HG03442 (cell line): Measurements from ENCODE around the gene ALG14.
"Not testable (repeated sequence)": the region's sequence is repeated elsewhere in the genome, so short reads cannot be mapped to it uniquely, and the experiment has no call there.

Experiments used
- ATAC-seq: cut with Tn5 transposase; IDR thresholded peaks from one replicate; pipeline ENCODE4 v1.9.1; 2021; ENCODE audit warnings: mild to moderate bottlenecking, moderate library complexity; ENCODE audit not compliant: unreplicated experiment

The ALG14 gene

DNA sequence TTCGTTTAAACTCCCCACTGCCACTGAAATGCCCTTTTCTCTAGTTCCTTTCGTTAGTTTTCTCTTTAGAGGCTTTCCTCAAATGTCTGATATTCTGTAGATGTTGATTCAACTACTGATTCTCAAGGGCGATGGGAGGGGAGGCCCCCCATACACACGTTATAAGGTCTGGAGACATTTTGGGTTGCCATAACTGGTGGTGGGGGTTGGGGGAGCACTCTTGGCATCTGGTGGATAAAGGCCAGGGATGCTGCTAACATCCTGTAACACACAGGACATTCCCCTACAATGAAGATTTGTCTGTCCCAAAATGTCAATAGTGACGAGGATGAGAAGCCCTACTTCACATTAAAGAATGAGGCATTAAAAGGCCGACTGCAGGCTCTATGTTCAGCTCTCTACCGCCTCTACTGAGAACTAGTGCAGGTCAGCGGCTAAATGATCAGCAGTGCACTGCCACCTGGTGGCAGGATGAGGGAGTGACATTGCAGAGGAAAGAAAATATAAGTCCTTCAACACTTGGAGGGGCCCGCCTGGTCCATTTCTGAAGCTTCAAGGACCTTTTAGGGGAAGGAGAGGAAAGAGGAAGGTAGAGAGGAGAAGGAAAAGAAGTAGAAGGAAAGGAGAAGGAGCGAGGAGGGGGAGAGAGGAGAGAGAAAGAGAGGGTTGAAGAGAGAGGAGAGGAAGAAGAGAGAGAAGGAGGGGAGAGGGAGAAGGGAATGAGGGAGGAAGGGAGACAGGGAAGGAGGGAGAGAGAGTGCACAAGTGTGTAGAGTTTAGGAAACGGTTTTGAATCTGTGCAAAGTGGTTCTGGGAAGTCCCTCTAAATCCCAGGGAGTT lies 29.4 kb downstream of the ALG14 start:
- ATAC-seq = peak; percentile 92

DNA sequence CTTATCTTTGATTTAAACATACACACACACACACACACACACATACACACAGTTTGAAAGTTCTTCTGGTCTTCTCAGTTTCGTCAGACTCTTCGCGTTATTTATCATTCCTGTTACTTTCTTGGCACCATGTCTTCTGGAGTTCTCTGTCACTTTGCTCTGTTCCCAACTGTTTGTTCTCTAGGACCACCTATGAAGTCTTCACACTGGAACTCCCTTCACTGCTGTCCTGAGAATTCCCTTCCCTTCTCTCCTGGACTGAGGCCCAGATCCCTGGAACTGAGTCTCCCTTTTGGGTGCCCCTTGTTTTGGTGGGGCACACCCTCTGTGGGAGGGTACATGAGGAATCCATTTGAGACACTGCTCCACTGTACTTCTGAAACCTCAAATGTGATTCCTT lies 30.5 kb downstream of the ALG14 start:
- no peak for ATAC-seq

DNA sequence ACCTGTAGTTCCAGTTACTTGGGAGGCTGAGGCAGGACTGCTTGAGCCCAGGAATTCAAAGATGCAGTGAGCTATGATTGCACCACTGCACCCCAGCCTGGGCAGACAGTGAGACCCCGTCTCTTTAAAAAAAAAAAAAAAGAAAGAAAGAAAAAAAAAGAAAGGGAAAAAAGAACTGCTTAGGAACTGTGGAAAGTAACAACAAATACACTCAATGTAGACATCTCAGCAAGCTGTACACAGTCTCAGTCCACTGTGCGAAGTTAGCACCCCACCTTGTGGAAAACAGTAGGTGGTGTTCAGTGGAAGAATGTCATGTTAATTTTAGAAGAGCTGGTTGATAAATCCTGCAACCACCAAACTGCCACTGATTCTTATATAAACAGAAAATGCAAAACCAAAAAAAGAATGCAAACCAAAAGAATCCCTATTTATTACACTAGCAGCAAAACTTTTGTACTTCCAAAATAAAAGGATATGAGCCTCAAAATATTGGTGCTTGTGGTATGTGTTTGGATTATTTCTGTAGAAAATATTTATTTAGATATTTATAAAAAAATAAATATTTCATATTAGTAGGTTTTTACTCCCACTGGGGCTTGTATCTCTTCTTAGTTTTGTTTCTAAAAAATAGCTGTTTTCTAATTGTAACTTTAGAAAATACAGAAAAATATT lies 31.1 kb downstream of the ALG14 start:
- ATAC-seq = peak; percentile 67

DNA sequence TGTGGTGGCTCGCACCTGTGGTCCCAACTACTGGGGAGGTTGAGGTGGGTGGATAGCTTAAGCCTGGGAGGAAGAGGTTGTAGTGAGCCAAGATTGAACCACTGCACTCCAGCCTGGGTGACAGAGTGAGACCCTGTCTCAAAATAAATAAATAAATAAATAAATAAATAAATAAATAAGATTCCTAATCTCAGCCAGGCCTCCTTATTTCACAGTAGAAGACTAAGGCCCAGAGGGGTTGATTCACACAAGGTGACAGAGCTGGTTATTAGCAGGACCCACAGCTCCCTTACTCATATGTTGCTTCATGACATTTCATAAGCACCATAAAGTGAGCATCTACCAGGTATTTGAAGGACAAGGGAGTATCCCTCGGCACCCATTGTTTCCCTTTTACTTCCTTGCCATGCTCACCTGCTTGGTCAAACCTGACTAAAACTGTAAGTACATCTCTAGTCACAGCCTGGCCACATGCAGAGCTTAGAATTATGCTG lies 32.7 kb downstream of the ALG14 start:
- no peak for ATAC-seq

DNA sequence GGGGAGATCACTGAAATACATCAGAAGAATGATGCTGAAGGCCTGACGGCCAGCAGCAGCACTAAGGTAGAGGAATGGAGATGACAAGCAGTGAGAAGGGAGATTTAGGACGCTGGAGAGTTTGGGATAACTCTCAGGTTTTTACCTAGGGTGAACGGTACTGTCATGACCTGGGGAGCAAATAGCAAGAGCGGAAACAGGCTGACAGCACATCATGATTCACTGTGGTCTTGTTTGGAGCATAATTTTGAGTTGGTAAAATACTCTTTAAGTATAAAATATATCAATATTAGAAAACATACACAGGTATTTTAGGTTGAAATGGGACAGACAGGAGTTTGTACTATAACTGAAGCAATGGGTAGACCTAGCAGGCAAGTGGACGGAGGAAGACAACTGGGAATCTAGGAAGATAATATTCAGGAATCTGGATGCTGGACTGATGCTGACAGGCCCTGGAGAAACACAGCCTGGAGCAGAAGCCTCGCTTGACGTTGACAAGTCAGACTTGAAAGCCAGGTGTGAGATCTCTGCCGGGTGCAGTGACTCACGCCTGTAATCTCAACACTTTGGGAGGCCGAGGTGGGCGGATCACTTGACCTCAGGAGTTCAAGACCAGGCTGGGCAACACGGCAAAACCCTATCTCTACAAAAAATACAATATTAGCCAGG lies 33.3 kb downstream of the ALG14 start:
- no peak for ATAC-seq

DNA sequence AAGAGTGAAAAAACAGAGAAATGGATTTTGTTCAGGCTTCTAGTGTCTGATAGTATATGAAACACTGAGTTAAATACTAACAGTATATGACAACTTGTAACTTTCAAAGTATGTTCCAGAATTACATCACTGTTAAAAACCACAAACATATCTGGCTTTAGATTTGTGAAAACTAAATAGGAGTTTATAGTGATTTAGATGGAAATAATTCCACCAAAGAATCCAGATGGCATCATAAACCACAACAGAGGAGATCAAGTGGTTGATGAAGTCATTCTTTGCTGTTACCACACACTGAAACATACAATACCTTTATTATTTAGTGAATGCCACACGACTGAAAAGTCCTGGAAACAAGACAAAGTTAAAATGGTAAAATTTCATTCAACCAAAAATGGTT lies 37.2 kb downstream of the ALG14 start:
- no peak for ATAC-seq

DNA sequence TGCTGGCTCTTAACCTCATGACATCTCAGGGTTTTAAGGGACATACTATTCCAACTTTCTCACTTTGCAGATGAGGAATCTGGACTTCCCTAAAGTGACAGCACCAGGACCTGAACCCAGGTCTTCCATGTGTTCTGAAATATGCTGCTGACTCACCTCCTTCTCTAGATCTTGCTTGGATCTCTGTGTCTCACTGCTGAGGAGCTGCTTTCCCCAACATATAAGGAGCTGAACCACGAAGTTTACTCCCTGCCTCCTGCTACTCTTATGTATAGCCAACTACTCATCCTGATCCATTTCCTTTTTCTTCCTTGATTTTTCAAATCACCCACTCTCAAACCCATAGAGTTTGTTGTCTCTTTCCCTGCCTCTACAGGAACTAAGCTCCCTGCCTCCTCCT lies 38.2 kb downstream of the ALG14 start:
- ATAC-seq = no peak

DNA sequence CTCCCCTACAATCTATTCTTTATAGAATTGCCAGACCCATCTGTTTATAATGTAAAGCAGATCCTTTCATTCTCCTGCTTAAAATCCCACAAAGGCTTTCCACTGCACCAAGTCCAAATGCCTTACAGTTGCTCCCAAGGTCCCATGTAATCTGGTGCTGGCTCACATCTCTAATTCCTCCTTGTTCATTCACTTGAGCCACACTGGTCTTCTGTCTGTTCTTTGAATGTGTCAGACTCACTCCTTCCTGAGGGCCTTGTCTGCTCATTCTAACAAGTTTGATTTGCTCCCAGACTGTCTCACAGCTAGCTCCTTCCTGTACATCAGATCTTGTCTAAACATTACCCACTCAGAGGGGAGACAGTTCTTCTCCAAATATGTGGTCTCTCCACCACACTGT lies 38.9 kb downstream of the ALG14 start:
- no peak for ATAC-seq

DNA sequence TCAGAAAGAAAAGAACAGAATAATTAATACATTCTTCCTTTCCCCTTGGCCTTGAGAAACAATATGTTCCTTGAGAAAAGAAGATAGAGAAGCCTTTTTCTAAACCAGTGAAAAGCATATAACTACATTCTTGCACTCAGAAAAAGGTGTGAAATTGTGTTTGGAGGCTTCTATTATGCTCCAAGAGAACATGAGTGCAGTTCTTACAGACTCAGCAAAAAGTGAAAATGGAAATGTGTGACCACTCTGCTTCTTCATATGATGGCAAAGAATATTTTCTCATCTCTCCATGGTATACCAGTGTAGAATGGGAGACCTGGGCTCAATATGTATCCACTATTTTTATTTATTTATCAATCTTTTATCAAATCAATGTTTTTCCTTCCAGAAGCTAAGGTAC lies 43.2 kb downstream of the ALG14 start:
- no peak for ATAC-seq

DNA sequence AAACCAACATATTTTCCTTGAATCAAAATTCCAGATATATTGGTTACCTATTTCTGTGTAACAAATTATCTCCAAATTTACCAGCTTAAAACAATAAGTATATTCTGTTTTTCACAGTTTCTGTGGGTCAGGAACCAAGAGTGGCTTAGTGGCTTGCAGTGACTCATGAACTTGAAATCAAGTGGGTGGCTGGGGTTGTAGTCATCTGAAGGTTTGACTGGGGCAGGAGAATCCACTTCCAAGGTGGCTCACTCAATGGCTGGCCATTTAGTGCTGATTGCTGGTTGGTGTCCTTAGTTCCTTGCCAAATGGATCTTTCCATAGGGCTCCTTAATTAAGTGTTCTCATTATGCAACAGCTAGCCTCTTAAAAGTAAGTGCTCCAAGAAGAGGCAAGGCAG lies 43.8 kb downstream of the ALG14 start:
- no peak for ATAC-seq

DNA sequence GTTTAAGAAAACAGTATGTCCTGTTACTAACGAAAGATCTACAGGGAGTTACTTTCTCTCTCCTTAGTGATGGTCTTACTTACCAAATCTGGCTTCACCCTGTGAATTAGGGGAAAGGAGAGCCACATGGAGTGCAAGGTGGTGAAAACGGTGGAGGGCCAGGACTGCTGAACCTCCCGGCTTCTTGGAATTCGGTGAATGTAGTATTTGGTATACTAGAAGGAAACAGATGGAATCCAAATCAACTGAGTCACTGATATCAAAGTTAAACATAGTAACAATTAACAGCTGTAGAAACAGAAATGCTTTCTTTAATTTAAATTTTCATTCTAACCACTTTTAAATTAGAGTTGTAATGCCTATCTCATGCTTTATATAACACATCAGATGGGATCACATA lies 45.7 kb downstream of the ALG14 start:
- no peak for ATAC-seq

DNA sequence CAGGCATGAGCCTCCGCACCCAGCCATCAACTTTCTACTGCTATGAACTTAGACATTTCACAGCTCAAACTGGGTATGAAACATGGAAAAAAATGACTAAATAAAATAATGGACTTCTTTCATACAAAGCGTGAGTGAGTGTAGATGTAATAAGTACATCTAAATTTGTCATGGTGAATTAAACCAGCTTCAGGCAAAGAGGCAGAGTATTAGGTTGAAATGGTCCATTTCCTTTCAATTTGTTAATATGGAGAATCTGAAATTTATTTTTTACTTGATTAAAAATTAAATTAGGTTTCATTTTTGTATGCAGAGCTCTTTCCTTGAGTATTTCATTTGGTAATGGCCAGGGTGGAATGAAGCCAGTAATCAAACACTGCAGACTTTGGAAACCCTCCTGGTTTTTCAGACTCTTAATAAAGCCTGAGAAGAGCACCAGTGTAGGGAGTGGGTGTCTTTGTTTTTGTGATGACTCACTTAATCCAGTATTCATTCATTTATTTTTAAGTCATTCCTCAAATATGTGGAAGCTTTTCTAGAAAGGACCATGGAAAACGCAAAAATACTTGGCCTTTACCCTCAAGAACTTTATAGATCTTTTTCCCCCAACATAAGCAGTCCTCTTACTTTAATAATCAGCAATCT lies 49.2 kb downstream of the ALG14 start:
- no peak for ATAC-seq

DNA sequence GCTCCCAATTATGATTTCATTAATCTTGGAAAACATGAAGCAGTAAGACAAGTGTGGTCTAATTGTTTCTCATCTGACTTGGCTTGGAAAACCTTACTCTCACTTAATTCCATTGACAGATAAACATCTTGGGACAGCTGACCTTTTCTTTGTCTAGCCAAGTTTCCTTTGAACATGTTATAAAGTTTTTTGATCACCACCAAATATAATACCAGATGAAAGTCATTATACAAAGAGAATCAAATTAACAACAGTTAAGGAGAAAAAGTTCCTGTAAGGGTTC lies 50.2 kb downstream of the ALG14 start:
- ATAC-seq = no peak

DNA sequence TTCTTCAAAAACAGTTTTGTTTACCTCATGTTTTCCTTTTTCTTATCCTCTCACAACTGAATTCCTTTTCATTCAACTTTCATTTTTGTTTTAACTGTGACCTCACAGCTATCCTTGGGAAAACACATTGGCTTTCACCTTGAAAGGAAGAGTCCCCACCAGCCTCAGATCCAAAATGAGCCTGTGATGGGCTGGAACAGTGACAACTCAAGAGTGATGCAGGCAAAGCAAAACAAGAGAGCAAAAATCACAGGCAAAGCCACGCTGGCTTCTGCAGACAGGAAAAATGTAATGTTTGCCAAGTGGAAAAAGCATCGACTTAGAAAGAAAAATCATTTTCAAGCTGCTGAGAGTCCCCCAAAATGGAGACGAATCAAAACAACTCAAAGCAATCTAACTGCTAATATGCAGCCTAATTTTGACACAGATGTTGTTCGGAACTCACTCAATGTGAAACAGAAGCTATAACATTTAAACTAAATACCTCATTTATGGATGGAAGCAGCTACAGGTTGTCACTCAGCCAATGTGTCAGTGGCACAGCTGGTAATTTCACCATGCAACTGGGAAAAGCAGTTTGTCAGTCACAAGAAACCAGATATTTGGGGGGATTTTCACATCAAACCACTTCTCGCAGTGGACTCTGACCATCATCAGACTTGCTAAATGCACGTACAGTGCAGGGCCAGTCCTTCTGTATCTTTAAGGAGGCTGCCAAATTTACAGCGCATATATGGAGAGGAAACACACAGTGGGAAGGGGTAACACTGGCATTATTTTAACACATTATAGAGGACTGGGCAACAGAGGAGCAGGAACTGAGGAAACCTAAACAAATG lies 50.7 kb downstream of the ALG14 start:
- no peak for ATAC-seq

DNA sequence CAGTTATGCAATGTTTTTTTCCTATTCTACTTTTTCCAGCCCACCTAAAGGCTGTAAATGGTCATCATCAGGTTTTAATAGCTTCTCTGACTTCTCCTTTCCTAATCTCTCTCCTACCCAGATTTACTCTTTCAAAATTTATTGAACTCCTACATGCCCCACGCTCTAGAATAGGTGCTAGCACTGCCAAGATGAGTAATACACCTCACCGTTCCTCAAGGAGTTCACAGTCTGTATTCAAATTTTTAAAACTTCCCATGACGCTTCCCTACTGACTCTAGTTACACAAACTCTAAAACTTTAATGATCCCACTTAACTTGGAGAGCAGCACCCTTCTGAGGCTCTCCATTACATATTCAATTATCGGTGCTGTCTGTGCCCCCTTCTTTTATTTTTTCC lies 51.6 kb downstream of the ALG14 start:
- no peak for ATAC-seq

DNA sequence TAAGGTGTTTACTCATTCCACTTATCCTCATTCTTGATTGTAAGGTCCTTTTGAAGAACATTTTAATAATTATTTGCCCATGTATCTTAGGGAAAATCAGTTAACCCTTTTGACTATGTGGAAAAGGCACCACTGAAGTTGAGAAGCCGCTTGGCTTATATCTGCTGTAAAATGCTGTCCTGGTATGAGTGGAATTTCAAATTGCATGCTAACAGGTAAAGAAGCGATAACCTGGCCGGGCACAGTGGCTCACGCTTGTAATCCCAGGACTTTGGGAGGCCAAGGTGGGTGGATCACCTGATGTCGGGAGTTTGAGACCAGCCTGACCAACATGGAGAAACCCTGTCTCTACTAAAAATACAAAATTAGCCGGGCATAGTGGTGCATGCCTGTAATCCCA lies 53.3 kb downstream of the ALG14 start:
- ATAC-seq = not testable (repeated sequence)

DNA sequence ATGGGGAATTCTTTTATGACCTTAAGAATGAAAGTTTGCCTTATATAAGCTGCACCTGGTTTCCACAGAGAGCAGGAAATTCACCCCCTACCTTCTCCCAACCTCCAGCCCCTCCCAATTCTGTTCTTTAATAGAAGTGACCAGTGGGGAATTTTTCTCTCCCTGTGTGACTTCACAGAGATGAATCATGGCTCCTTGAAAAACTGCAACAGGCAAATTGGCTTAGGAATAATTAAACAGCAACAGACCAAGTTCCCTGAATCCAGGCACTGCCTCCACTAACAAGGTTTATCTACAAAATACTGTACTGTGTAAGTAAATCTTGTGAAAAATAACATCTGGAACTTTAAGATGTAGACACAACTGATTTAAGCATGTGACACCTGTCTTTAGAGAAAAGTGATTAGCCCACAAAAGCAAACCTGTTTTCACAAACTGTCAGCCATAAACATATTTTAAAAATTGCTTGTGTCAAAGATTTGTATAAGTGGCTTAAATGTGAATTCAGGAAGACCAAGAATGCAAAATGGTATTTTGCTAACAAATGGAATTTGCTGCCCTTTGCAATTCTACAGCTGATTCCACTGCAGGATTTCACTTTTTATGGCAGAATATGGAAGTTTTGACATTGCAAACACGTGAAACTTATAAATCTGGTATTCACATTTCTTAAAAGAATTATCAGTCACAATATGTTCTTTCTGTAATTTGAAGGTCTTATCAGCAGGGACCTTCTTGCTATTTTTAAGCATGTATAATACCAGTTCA lies 54.0 kb downstream of the ALG14 start:
- ATAC-seq = no peak

DNA sequence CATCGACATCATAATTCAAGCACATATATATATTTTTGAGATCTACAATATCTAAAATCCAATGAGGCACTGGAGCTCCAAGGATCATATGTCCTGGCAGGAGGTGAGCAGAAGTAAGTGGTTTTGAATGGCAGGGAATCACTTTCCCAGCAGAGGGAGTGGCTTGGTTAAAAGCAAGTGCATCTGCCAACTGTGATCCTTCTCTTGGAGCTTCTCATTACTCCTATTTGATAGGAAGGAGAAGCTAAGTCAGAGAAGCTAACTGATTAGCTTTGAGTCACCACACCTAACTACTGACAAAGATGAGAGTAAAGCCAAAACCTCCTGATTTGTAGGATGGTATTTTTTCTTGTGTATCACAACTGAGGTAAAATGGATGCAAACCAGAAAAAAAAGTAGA lies 55.0 kb downstream of the ALG14 start:
- ATAC-seq = no peak

DNA sequence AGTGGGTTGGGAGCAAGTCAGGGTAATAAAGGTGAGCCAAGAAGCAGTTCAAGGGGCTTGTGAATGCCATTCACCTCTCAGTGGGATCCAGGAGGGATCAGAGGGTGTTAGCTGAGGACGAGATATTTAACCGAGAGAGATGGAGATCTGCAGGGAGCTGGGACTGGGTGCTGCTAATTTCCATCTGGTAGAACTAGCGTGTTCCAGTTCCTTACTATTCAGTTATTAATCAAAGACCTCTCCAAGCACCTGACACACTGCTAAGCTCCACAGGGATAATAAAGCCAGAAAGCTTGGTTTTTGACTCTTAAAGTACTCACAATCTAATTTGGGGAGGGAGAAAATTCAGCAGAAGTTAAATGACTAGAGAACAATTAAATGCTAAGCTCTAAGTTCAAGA lies 57.7 kb downstream of the ALG14 start:
- ATAC-seq = no peak
